Astrocyte (in vitro differentiated cells and primary cell): Measurements from ENCODE around the gene FAN1.

Experiments
- CTCF ChIP-seq: IDR thresholded peaks from 2 replicates; pipeline ENCODE4 v1.5.1; 2011; ENCODE audit warnings: low read depth, mild to moderate bottlenecking, inconsistent platforms, low read length, moderate library complexity; ENCODE audit not compliant: insufficient read depth
- EZH2 ChIP-seq: IDR thresholded peaks from 2 replicates; pipeline ENCODE4 v1.6.1; 2012; ENCODE audit warnings: mild to moderate bottlenecking, low read length, inconsistent platforms; ENCODE audit not compliant: insufficient read depth

- TF ChIP-seq CTCF, result no peak
- no peak for TF ChIP-seq EZH2
Observed at GRCh38 chr15:30878515-30878914, 25.2 kb upstream of the FAN1 start.
